Measurements from ENCODE around the gene ZNHIT6.
"Not testable (repeated sequence)": the region's sequence is repeated elsewhere in the genome, so short reads cannot be mapped to it uniquely, and the experiment has no call there.

Gene ZNHIT6

DNA sequence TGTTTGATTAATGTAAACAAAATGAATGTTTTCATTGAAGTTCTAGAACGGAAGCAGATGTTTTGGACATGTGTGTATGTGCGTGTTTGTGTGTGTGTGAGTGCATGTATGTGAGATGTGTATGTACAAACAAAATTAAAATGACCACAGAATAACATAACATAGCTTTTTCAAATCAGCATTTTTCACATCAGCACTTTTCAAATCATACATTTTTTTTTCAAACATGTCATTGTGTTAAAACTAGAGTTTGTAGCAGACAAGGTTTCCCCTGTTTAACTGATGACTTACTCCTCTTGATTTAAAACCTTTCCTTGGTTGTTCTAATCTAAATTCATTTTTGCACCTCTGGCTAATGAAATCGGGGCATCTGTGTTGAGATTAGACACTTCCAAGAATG lies 35.6 kb upstream of the ZNHIT6 start:
- H3K23ac ChIP-seq (ENCODE audit: low read depth, low read length, poor library complexity) = no peak overlapping the region
- H3K27me3 ChIP-seq (ENCODE audit: control insufficient read depth in 3 of 3, insufficient read depth in 3 of 3, low read depth in 1 of 3, low read length in 3 of 3) = no peaks in the 10 kb centered on the region
- no peak overlapping the region for H2AFZ ChIP-seq (ENCODE audit: low read length)
- no peak overlapping the region for H3K18ac ChIP-seq (ENCODE audit: low read length)
- no peak overlapping the region for H3K4me2 ChIP-seq (ENCODE audit: insufficient read depth, low read length, poor library complexity, severe bottlenecking)
- H2BK15ac ChIP-seq (ENCODE audit: low read length) = no peak overlapping the region
- H3K27ac ChIP-seq (replicated peaks; ENCODE audit: low read length) = no peak overlapping the region
- H3K36me3 ChIP-seq (replicated peaks in 1 of 2; ENCODE audit: control insufficient read depth in 2 of 2, insufficient read depth in 2 of 2, low read length in 2 of 2) = no peaks in the 10 kb centered on the region
- H3K4ac ChIP-seq (ENCODE audit: low read length) = no peak overlapping the region
- no peak overlapping the region for H2AK5ac ChIP-seq (ENCODE audit: low read depth, low read length)
- H3K4me3 ChIP-seq (ENCODE audit: low read length in 2 of 2) = no peak overlapping the region
- no peak overlapping the region for H3K9ac ChIP-seq (ENCODE audit: low read depth, low read length, poor library complexity)
- no peaks in the 10 kb centered on the region for H3K9me3 ChIP-seq (replicated peaks in 1 of 2; ENCODE audit: control insufficient read depth in 2 of 2, insufficient read depth in 1 of 2, low read depth in 1 of 2, low read length in 2 of 2)
- no peak overlapping the region for H2BK120ac ChIP-seq (ENCODE audit: low read depth, low read length)
- H3K14ac ChIP-seq (ENCODE audit: low read length) = no peak overlapping the region
- H4K91ac ChIP-seq (ENCODE audit: low read depth, low read length, poor library complexity) = no peak overlapping the region
- H3K4me1 ChIP-seq (ENCODE audit: control insufficient read depth in 2 of 2, insufficient read depth in 1 of 2, low read depth in 1 of 2, low read length in 2 of 2) = no peaks in the 10 kb centered on the region
- no peak overlapping the region for H2BK5ac ChIP-seq (ENCODE audit: low read length)
- H3K79me1 ChIP-seq (ENCODE audit: low read depth, low read length) = no peaks in the 10 kb centered on the region
- no peak overlapping the region for H4K8ac ChIP-seq (ENCODE audit: low read depth, low read length)
- DNase-seq (ENCODE audit: low spot score) = no peak
- WGBS, 2 donors (ENCODE audit: extremely low coverage in 2 of 2, insufficient read length in 2 of 2, insufficient replicate concordance in 1 of 2) = no CpG with 5 or more reads among the region's 3 CpGs
- no peak overlapping the region for H2BK12ac ChIP-seq (ENCODE audit: low read length)

DNA sequence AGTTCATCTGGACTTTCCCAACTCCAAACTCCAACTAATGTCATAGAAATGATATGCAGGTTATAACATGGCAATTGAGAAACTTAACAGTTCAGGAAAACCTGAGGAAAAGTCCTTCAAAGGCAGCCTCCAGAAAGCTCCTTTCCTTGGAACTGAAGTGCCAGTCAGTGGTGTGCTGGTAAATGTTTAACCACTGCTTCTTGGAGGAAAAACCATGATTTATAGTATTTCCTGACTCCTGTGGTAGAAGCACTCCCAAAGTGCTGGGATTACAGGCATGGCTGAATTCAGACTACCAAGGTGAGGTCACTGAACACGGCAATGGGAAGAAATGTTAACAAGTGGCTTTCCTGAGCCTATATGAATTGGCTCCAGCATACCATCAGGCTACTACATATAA lies 26.7 kb upstream of the ZNHIT6 start:
- no peak overlapping the region for H3K4me3 ChIP-seq (ENCODE audit: low read length in 2 of 2)
- no peak overlapping the region for H3K4me2 ChIP-seq (ENCODE audit: insufficient read depth, low read length, poor library complexity, severe bottlenecking)
- no peak overlapping the region for H2BK120ac ChIP-seq (ENCODE audit: low read depth, low read length)
- no peak overlapping the region for H3K9ac ChIP-seq (ENCODE audit: low read depth, low read length, poor library complexity)
- H3K23ac ChIP-seq (ENCODE audit: low read depth, low read length, poor library complexity) = no peak overlapping the region
- H3K18ac ChIP-seq (ENCODE audit: low read length) = no peak overlapping the region
- no peak overlapping the region for H2BK15ac ChIP-seq (ENCODE audit: low read length)
- no CpG with 5 or more reads among the region's 1 CpG for WGBS, 2 donors (ENCODE audit: extremely low coverage in 2 of 2, insufficient read length in 2 of 2, insufficient replicate concordance in 1 of 2)
- no peak overlapping the region for H4K91ac ChIP-seq (ENCODE audit: low read depth, low read length, poor library complexity)
- H3K36me3 ChIP-seq (replicated peaks in 1 of 2; ENCODE audit: control insufficient read depth in 2 of 2, insufficient read depth in 2 of 2, low read length in 2 of 2) = no peaks in the 10 kb centered on the region
- H2BK5ac ChIP-seq (ENCODE audit: low read length) = no peak overlapping the region
- no peak overlapping the region for H3K14ac ChIP-seq (ENCODE audit: low read length)
- no peak for DNase-seq (ENCODE audit: low spot score)
- H2AFZ ChIP-seq (ENCODE audit: low read length) = peak overlapping the region; percentile 22
- H3K79me1 ChIP-seq (ENCODE audit: low read depth, low read length) = no peaks in the 10 kb centered on the region
- no peak overlapping the region for H2BK12ac ChIP-seq (ENCODE audit: low read length)
- no peak overlapping the region for H2AK5ac ChIP-seq (ENCODE audit: low read depth, low read length)
- no peaks in the 10 kb centered on the region for H3K9me3 ChIP-seq (replicated peaks in 1 of 2; ENCODE audit: control insufficient read depth in 2 of 2, insufficient read depth in 1 of 2, low read depth in 1 of 2, low read length in 2 of 2)
- no peaks in the 10 kb centered on the region for H3K4me1 ChIP-seq (ENCODE audit: control insufficient read depth in 2 of 2, insufficient read depth in 1 of 2, low read depth in 1 of 2, low read length in 2 of 2)
- H3K4ac ChIP-seq (ENCODE audit: low read length) = no peak overlapping the region
- H3K27me3 ChIP-seq (ENCODE audit: control insufficient read depth in 3 of 3, insufficient read depth in 3 of 3, low read depth in 1 of 3, low read length in 3 of 3) = peaks cover 0 to 6% (median 0%) of the 10 kb centered on the region in 3 experiments
- H3K27ac ChIP-seq (replicated peaks; ENCODE audit: low read length) = no peak overlapping the region
- H4K8ac ChIP-seq (ENCODE audit: low read depth, low read length) = no peak overlapping the region

DNA sequence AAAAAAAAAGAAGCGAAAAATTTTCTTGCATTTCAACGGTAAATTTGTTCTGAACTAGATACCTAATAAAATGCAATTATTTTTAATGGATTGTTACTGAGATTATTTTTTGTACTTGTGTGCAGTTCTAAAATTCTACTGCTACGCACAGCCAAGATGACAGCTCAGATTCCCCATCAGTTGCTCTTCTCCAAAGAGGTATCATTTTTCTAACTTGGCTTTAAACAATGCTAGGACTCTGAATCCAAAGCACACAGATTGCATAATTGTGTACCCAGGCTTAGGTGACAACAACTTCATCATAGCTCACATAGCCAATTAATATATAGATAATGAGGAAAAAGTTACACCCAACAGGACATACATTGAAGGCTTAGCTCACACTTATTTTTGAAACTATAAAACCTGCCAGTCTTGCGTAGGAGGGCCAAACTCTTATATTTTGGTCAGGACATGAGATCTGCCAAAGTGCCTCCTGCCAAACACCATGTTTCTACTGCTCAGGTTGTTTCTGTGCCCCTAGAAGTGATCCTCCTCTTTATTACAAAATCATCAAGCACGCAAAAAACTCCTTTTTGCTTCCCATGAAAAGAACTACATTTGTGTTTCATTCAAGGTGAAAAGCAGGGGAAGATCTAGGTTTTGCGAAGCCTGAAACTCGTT lies 10.6 kb upstream of the ZNHIT6 start:
- no CpG with 5 or more reads among the region's 7 CpGs for WGBS, 2 donors (ENCODE audit: extremely low coverage in 2 of 2, insufficient read length in 2 of 2, insufficient replicate concordance in 1 of 2)
- DNase-seq (ENCODE audit: low spot score) = no peak

DNA sequence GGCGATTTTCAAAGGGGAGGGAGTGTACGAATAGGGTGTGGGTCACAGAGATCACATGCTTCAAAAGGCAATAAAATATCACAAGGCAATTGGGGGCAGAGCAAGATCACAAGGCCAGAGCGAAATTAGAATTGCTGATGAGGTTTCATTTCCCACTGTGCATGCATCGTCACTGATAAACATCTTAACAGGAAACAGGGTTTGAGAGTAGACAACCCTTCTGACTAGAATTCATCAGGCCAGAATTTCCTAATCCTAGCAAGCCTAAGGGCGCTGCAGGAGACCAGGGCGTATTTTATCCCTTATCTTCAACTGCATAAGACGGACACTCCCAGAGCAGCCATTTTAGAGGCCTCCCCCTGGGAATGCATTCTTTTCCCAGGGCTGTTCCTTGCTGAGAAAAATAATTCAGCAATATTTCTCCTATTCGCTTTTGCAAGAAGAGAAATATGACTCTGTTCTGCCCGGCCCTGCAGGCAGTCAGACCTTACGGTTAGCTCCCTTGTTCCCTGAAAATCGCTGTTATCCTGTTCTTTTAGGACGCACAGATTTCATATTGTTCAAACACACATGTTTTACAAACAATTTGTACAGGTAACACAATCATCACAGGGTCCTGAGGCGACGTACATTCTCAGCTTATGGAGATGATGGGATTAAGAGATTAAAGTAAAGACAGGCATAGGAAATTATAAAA lies 6.3 kb upstream of the ZNHIT6 start:
- H3K9ac ChIP-seq (ENCODE audit: low read depth, low read length, poor library complexity); H3K14ac ChIP-seq (ENCODE audit: low read length); H3K27me3 ChIP-seq (ENCODE audit: control insufficient read depth in 3 of 3, insufficient read depth in 3 of 3, low read depth in 1 of 3, low read length in 3 of 3); H4K91ac ChIP-seq (ENCODE audit: low read depth, low read length, poor library complexity); H3K4me1 ChIP-seq (ENCODE audit: control insufficient read depth in 2 of 2, insufficient read depth in 1 of 2, low read depth in 1 of 2, low read length in 2 of 2); H3K18ac ChIP-seq (ENCODE audit: low read length); H2AK5ac ChIP-seq (ENCODE audit: low read depth, low read length); H3K79me1 ChIP-seq (ENCODE audit: low read depth, low read length); H3K9me3 ChIP-seq (replicated peaks in 1 of 2; ENCODE audit: control insufficient read depth in 2 of 2, insufficient read depth in 1 of 2, low read depth in 1 of 2, low read length in 2 of 2); H3K4me2 ChIP-seq (ENCODE audit: insufficient read depth, low read length, poor library complexity, severe bottlenecking); H3K4ac ChIP-seq (ENCODE audit: low read length); H2BK5ac ChIP-seq (ENCODE audit: low read length); H3K36me3 ChIP-seq (replicated peaks in 1 of 2; ENCODE audit: control insufficient read depth in 2 of 2, insufficient read depth in 2 of 2, low read length in 2 of 2); H2AFZ ChIP-seq (ENCODE audit: low read length); H2BK15ac ChIP-seq (ENCODE audit: low read length); H3K23ac ChIP-seq (ENCODE audit: low read depth, low read length, poor library complexity); H3K27ac ChIP-seq (replicated peaks; ENCODE audit: low read length); H3K4me3 ChIP-seq (ENCODE audit: low read length in 2 of 2); H2BK120ac ChIP-seq (ENCODE audit: low read depth, low read length); DNase-seq (ENCODE audit: low spot score); H4K8ac ChIP-seq (ENCODE audit: low read depth, low read length); H2BK12ac ChIP-seq (ENCODE audit: low read length): not testable (repeated sequence)
- WGBS, 2 donors (ENCODE audit: extremely low coverage in 2 of 2, insufficient read length in 2 of 2, insufficient replicate concordance in 1 of 2) = no CpG with 5 or more reads among the region's 14 CpGs

More for the DNA sequence above, 10.6 kb upstream of the ZNHIT6 start:
- H2BK15ac ChIP-seq (ENCODE audit: low read length) = no peak overlapping the region
- no peaks in the 10 kb centered on the region for H3K27me3 ChIP-seq (ENCODE audit: control insufficient read depth in 3 of 3, insufficient read depth in 3 of 3, low read depth in 1 of 3, low read length in 3 of 3)
- no peaks in the 10 kb centered on the region for H3K36me3 ChIP-seq (replicated peaks in 1 of 2; ENCODE audit: control insufficient read depth in 2 of 2, insufficient read depth in 2 of 2, low read length in 2 of 2)
- H2AK5ac ChIP-seq (ENCODE audit: low read depth, low read length) = no peak overlapping the region
- no peak overlapping the region for H4K91ac ChIP-seq (ENCODE audit: low read depth, low read length, poor library complexity)
- H2BK12ac ChIP-seq (ENCODE audit: low read length) = no peak overlapping the region
- no peak overlapping the region for H3K23ac ChIP-seq (ENCODE audit: low read depth, low read length, poor library complexity)
- H3K4me1 ChIP-seq (ENCODE audit: control insufficient read depth in 2 of 2, insufficient read depth in 1 of 2, low read depth in 1 of 2, low read length in 2 of 2) = no peaks in the 10 kb centered on the region
- no peak overlapping the region for H3K4me3 ChIP-seq (ENCODE audit: low read length in 2 of 2)
- H3K18ac ChIP-seq (ENCODE audit: low read length) = no peak overlapping the region
- no peak overlapping the region for H2BK5ac ChIP-seq (ENCODE audit: low read length)
- no peak overlapping the region for H3K14ac ChIP-seq (ENCODE audit: low read length)
- no peak overlapping the region for H4K8ac ChIP-seq (ENCODE audit: low read depth, low read length)
- no peak overlapping the region for H3K27ac ChIP-seq (replicated peaks; ENCODE audit: low read length)
- no peak overlapping the region for H3K4ac ChIP-seq (ENCODE audit: low read length)
- H3K9me3 ChIP-seq (replicated peaks in 1 of 2; ENCODE audit: control insufficient read depth in 2 of 2, insufficient read depth in 1 of 2, low read depth in 1 of 2, low read length in 2 of 2) = no peaks in the 10 kb centered on the region
- no peak overlapping the region for H3K4me2 ChIP-seq (ENCODE audit: insufficient read depth, low read length, poor library complexity, severe bottlenecking)
- H3K79me1 ChIP-seq (ENCODE audit: low read depth, low read length) = no peaks in the 10 kb centered on the region
- no peak overlapping the region for H3K9ac ChIP-seq (ENCODE audit: low read depth, low read length, poor library complexity)
- no peak overlapping the region for H2BK120ac ChIP-seq (ENCODE audit: low read depth, low read length)
- H2AFZ ChIP-seq (ENCODE audit: low read length) = no peak overlapping the region
